H1 (cell line): ENCODE measurements around the gene TMA7. TPM values are rescaled to one million over a fixed set of nuclear protein-coding genes. Genes with fewer than 3 reads are reported as not detected.

Experiments used
- CHD7 ChIP-seq: fragments of 300-600 bp; sonication (generic); IDR thresholded peaks from 2 replicates; pipeline ENCODE4 v1.7.1; 2012; ENCODE audit warnings: low read length, moderate library complexity, mild to moderate bottlenecking, inconsistent platforms; ENCODE audit not compliant: insufficient replicate concordance
- CTBP2 ChIP-seq: IDR thresholded peaks from 2 replicates; pipeline ENCODE4 v1.7.0; 2011; ENCODE audit warnings: borderline replicate concordance, mild to moderate bottlenecking, moderate library complexity, mixed read lengths, low read length; ENCODE audit not compliant: insufficient read depth, insufficient read length
- HDAC2 ChIP-seq, 2 experiments: fragments of 300-600 bp in 1 of 2; sonication (generic) in 1 of 2; IDR thresholded peaks; 2 replicates each; pipeline ENCODE4 v1.6.1; 2011 to 2012; ENCODE audit warnings: low read depth in 2 of 2, low read length in 2 of 2, mild to moderate bottlenecking in 2 of 2, moderate library complexity in 2 of 2, borderline replicate concordance in 1 of 2, inconsistent platforms in 1 of 2
- POU5F1 ChIP-seq: IDR thresholded peaks from 2 replicates; pipeline ENCODE4 v1.6.1; 2011; ENCODE audit warnings: low read depth, mild to moderate bottlenecking, low read length, moderate library complexity
- SAP30 ChIP-seq: fragments of 300-600 bp; sonication (generic); IDR thresholded peaks from 2 replicates; pipeline ENCODE4 v1.7.1; 2012; ENCODE audit warnings: low read length, moderate library complexity, mild to moderate bottlenecking, inconsistent platforms; ENCODE audit not compliant: insufficient read depth, insufficient replicate concordance
- TAF1 ChIP-seq: IDR thresholded peaks from 2 replicates; pipeline ENCODE4 v1.6.1; 2011; ENCODE audit warnings: mild to moderate bottlenecking, low read depth, low read length
- polyA plus RNA-seq, 7 experiments: library from polyadenylated mRNA; depleted of rRNA in 3 of 7; stranded (reverse) in 5 of 7; unstranded in 2 of 7; fragments of >200 nt in 5 of 7; fragments of 200-250 nt in 2 of 7; gene quantifications; 1 replicate in 5 of 7; 2 replicates in 1 of 7; 4 replicates in 1 of 7; pipeline versions ENCODE4 v1.2.1 to v1.2.3, GENCODE V29; 2011 to 2013; ENCODE audit warnings: missing spikeins in 2 of 7, mixed read lengths in 2 of 7
- total RNA-seq: library from RNA; stranded (reverse); fragmentation: NEBNext Ultra II Directional; extraction: Animal tissue kit (Norgen Biotek cat#: 25700); gene quantifications from 2 replicates; pipeline ENCODE4 v1.2.1, GENCODE V29; 2021

Gene TMA7
- total and polyA plus RNA-seq, 2 of the 8 experiments (the other 6 are each of a cell fraction or from before 2014, with no cell fraction given) = 138 to 305 TPM

DNA sequence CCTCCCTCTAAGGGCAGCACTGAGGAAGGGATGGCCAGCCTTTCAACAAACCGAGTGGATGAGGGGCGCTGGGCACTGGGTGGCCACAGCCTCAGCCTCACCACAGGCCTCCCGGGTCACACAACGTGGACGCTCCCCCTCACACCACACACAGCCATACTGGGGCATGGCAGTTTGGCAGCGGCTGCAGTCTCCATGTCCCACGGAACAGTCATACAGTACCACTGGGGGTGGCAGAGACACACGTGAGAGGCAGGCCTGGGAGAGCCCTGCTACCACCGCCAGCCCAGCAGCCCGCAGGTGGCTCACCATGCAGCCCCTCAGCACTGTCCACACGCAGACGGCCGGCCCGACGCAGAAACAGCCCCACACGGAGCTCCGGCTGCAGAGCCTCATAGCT is 21.9 kb upstream of the TMA7 start (continued):
- TF ChIP-seq CHD7 = no peak
- TF ChIP-seq POU5F1 = no peak
- TF ChIP-seq TAF1 = no peak
- no peak for TF ChIP-seq HDAC2 (IDR thresholded peaks at IDR 0.05; ENCODE audit: borderline replicate concordance in 1 of 2, low read depth in 2 of 2, low read length in 2 of 2)
- no peak for TF ChIP-seq CTBP2
- no peak for TF ChIP-seq SAP30
